Osteocyte (in vitro differentiated cells): ENCODE data around the gene BDH1. TPM values are rescaled to one million over a fixed set of nuclear protein-coding genes. Genes with fewer than 3 reads are reported as not detected.
"Not testable (repeated sequence)": the region's sequence is repeated elsewhere in the genome, so short reads cannot be mapped to it uniquely, and the experiment has no call there.

Source experiments
- DNase-seq: peaks from one replicate; pipeline ENCODE4 v3.0.0; 2021; ENCODE audit warnings: mixed read lengths; ENCODE audit not compliant: unreplicated experiment; ENCODE audit errors: extremely low spot score
- H3K27ac Mint-ChIP-seq: one replicate; pipeline ENCODE4 v1.8.0; 2021; ENCODE audit warnings: mild to moderate bottlenecking, mixed read lengths; ENCODE audit not compliant: unreplicated experiment
- H3K27me3 Mint-ChIP-seq: one replicate; pipeline ENCODE4 v1.8.0; 2021; ENCODE audit warnings: mixed read lengths; ENCODE audit not compliant: unreplicated experiment
- H3K36me3 Mint-ChIP-seq: one replicate; pipeline ENCODE4 v1.8.0; 2021; ENCODE audit warnings: mixed read lengths; ENCODE audit not compliant: unreplicated experiment
- H3K4me1 Mint-ChIP-seq: one replicate; pipeline ENCODE4 v1.8.0; 2021; ENCODE audit warnings: mixed read lengths; ENCODE audit not compliant: unreplicated experiment
- H3K4me3 Mint-ChIP-seq: one replicate; pipeline ENCODE4 v1.8.0; 2021; ENCODE audit warnings: mild to moderate bottlenecking, moderate library complexity, mixed read lengths; ENCODE audit not compliant: unreplicated experiment
- H3K9me3 Mint-ChIP-seq: one replicate; pipeline ENCODE4 v1.8.0; 2021; ENCODE audit warnings: mixed read lengths; ENCODE audit not compliant: unreplicated experiment
- total RNA-seq: library from RNA; stranded (reverse); gene quantifications from 2 replicates; pipeline ENCODE4 v1.2.1, GENCODE V29; 2021
- TF ChIP-seq, protein P1 (sequence below): fragments of 200-600 bp; sonication (generic); IDR thresholded peaks from 2 replicates; pipeline ENCODE4 v1.5.0; 2021; ENCODE audit warnings: antibody characterized with exemption, mild to moderate bottlenecking, moderate library complexity

Gene BDH1
- total RNA-seq, 1 donor from 2014 or later: 12.1 TPM

DNA sequence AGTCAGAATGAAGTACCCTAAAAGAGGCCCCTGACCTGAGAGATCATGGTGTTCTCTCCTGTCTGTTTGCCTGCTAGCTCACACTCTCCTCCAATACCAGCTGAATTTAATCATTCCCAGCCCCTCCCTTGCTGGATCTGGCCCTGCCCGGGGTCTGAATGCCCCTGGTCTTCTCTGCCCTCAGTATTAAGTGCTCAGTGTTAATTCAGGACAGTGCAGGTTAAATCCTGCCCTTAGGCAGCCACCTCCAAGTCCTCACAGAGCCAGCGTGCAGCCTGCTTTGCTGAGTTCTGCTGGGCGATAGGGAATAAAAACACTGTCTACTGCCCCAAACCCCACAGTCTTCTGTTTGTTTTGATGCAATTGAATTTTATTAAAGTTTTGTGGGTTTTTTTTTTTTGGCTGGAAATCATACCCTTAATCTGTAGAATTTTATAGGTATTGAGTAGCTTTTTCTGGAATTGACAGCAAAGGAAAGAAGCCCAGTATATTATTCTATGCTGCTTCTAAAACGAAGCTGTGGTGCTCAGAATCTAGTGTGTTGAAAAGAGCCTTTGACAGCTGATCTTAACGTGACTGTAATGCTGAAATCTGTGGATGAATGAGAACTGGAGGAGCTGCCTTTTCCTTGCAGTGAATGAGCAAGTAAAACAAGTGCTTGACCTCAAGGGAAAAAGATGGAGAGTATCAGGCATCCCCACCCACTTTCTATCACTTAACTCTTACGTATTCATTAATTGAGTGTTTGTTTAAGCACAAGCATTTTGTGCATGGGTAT, 12.3 kb upstream of the BDH1 start:
- Mint-ChIP-seq H3K4me1 (no peaks in the 10 kb centered on the region), H3K9me3 (peaks cover 5% of the 10 kb centered on the region), H3K4me3 (no peak overlapping the region), H3K27me3 (peaks cover 30% of the 10 kb centered on the region), H3K27ac (no peak overlapping the region), H3K36me3 (peaks cover 2% of the 10 kb centered on the region)
- DNase-seq: no peak
- TF ChIP-seq, protein P1, sequence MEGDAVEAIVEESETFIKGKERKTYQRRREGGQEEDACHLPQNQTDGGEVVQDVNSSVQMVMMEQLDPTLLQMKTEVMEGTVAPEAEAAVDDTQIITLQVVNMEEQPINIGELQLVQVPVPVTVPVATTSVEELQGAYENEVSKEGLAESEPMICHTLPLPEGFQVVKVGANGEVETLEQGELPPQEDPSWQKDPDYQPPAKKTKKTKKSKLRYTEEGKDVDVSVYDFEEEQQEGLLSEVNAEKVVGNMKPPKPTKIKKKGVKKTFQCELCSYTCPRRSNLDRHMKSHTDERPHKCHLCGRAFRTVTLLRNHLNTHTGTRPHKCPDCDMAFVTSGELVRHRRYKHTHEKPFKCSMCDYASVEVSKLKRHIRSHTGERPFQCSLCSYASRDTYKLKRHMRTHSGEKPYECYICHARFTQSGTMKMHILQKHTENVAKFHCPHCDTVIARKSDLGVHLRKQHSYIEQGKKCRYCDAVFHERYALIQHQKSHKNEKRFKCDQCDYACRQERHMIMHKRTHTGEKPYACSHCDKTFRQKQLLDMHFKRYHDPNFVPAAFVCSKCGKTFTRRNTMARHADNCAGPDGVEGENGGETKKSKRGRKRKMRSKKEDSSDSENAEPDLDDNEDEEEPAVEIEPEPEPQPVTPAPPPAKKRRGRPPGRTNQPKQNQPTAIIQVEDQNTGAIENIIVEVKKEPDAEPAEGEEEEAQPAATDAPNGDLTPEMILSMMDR: no peak

DNA sequence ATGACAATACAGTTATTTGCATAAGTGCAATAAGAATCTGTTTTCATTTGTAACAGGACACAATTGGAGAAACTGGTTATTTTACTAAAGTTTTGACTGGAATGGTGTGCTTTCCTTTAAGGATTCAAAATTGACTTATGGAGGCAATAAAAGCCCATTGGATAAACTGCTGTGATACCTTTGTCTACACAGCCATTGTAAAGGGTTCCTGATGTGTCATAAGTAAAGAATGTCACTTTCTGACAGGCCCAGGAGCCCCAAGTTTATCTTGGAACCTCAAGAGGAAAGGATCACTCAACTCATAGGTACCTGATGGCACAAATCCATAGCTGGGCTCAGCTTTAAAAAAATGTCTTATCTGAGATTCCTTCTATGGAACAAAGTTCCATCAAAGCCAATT, 10.4 kb upstream of the BDH1 start:
- not testable (repeated sequence) for H3K4me1 Mint-ChIP-seq, DNase-seq, H3K36me3 Mint-ChIP-seq, H3K27ac Mint-ChIP-seq, H3K9me3 Mint-ChIP-seq, H3K4me3 Mint-ChIP-seq
- H3K27me3 Mint-ChIP-seq: peaks cover 30% of the 10 kb centered on the region

DNA sequence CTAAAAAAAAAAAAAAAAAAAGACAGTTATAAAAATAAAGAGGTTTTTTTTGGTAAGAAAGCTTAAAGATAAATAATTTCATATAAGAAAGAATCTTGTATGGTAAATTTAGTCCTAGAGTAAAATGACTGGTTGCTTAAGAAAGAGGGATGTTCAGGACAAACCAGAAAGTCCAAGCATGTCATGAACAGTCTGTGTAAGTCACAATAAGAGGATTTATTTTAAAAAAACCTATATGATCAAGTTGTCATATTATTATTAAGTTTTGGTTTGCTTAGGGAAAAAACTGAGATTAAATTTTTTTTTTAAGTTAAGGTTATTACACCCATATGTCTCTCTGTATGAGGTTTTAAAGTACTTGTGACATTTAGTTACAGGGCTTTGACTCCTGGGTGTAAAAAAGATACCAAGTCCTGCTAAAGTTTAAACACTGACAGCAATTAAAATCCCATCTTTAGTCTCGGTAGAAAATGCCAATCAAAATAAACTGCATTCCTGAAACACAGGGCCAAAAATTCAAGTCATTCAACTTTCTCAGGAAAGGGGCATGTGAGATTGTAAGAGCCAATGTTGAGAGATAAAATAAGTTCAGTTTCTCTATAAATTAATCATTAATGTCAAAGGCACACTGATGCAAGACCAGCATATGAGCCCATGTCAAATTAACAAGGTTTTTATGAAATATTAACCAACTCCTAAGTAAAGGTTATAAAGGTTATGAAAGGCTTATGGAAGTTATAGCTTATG, 8.5 kb upstream of the BDH1 start:
- Mint-ChIP-seq H3K27ac (no peak overlapping the region), H3K4me3 (no peak overlapping the region), H3K9me3 (peaks cover 7% of the 10 kb centered on the region), H3K36me3 (peaks cover 2% of the 10 kb centered on the region), H3K4me1 (no peaks in the 10 kb centered on the region), H3K27me3 (peaks cover 43% of the 10 kb centered on the region)
- no peak for DNase-seq
- TF ChIP-seq, protein P1: no peak

DNA sequence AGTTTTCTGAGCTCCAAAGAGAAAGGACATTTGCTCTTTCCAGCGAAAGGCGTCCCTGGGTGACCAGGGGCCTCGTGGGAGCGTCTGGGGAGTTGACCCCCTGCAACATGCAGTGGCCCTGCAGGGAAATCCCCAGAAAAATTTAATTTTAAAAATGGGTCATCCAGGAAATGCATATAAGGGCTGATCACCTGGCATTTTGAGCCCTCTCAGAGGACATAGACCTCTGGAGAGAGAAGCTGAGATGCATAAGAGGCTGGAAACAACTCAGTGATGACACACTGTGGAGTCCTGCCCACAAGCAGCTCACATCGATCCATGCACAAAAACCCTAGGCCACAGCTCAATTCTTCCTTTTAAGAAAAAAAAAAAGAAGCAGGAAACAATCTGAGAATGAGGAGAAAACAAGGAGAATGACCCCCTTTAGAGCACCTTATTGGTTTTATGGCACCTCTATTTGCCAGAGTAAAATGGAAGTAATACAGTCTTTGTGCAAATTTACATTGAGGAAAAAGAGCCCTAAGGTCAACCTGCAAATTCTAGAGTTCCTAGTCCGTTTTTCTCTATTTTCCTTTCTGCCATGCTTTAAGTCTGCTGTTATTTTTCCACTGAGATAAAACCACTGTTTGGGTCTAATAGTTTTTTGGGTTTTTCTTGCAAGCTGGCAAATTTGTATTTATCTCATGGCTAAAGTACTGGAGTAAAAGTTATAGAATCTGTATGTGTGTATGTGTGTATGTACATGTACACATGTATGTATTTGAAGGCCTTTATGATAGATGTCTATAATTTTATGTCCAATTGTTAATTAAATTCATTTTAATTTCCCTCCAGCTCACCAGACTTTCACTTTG, 6.9 kb upstream of the BDH1 start:
- DNase-seq: no peak
- Mint-ChIP-seq H3K9me3 (peaks cover 7% of the 10 kb centered on the region), H3K4me3 (no peak overlapping the region), H3K27me3 (peaks cover 39% of the 10 kb centered on the region), H3K36me3 (peaks cover 2% of the 10 kb centered on the region), H3K4me1 (no peaks in the 10 kb centered on the region), H3K27ac (no peak overlapping the region)
- TF ChIP-seq, protein P1: no peak

DNA sequence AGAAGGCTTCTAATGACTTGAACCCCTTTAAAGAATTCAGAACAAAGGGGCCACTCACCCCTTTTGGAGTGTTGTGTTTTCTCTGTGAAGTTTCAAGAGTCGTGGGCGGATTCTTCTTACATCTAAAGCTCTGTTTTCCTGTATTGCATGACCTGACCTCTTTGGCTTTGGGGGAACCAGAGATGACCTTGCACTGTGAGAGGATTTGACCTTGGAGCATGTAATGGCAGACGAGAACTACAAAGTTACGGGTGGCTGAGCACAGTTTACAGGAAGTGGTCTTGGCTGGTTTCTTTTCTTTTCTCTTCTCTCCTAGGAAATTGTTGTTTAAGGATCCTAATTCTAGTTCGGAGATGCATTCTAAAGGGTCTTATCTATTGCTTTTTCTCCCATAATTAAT, 6.2 kb upstream of the BDH1 start:
- H3K4me3 Mint-ChIP-seq: no peak overlapping the region
- TF ChIP-seq, protein P1: no peak
- no peak overlapping the region for H3K27ac Mint-ChIP-seq
- no peaks in the 10 kb centered on the region for H3K4me1 Mint-ChIP-seq
- H3K27me3 Mint-ChIP-seq: peaks cover 36% of the 10 kb centered on the region
- DNase-seq: no peak
- H3K36me3 Mint-ChIP-seq: peaks cover 2% of the 10 kb centered on the region
- peaks cover 7% of the 10 kb centered on the region for H3K9me3 Mint-ChIP-seq
